ENCODE data around the gene LRRC43. TPM values are rescaled to one million over a fixed set of nuclear protein-coding genes. Genes with fewer than 3 reads are reported as not detected.

Gene LRRC43
- polyA plus RNA-seq, 2 of the 4 experiments (the other 2 are of a cell fraction): 0.09 to 0.14 TPM

DNA sequence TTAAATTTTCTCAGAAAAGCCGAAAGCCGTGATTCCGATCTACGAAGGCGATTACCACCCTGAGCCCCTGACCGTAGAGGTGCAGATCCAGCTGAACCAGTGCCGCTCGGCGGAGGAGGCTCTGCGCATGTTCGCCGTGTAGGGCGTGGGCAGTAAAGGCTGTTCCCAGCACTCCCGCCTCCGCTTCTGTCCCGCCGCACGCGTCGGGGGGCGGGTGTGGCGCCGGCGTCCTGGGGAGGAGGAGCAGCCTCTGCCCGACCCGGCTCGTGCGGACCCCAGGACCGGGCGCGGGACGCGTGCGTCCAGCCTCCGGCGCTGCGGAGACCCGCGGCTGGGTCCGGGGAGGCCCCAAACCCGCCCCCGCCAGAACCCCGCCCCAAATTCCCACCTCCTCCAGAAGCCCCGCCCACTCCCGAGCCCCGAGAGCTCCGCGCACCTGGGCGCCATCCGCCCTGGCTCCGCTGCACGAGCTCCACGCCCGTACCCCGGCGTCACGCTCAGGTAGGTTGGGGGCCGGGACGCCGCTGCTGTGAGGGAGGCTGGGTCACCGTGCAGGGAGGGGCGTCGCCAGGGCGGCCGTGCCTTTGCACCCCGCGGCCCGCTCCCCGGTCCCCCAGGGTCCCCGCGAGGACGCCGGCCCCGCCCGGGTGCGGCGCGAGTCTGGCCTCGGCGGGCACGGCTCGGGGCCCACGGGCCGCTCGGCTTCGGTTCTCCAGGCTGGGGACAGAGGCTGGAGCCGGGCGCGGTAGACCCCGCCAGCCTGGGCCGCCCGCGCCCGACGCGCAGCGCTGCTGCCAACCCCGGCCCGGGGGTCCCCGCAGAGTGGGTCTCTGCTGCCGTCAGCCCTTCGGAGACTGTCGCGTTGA is 20.6 kb downstream of the LRRC43 start, which contains the start of gene B3GNT4:
TSS of gene B3GNT4 (plus strand) at position 409 of the 866 bp plus-strand sequence. CDS start 910 bp downstream, outside the sequence.
- POLR2A ChIA-PET: interaction anchor here (0.7 to 1.3 kb wide), 2 partner anchors 8 to 71 kb away, joined by 4 to 6 read pairs; no protein-coding TSS in a partner anchor
- Histone ChIP-seq H3K9me3 (no peaks in the 10 kb centered on the region), H3K27ac (peak within 1 kb of the TSS; percentile 76 to 93), H3K4me2 (peak within 1 kb of the TSS; percentile 99), H3K4me1 (no peaks in the 10 kb centered on the region), H3K4me3 (peak within 1 kb of the TSS; percentile 59)
- 3% methylated on average over 44 of the region's 104 CpGs for WGBS (ENCODE audit: missing lambda C conversion rate)
- FAIRE-seq: no peak
- CTCF ChIA-PET: interaction anchor here (1.0 to 1.3 kb wide), 4 partner anchors 24 to 149 kb away, joined by 3 to 7 read pairs (median 4); no protein-coding TSS in a partner anchor
- peak; percentile 71 to 79 for DNase-seq (ENCODE audit: low read depth in 1 of 2, low spot score in 1 of 2)
- peak; percentile 67 to 85 for ATAC-seq
- TF ChIP-seq SMC3 (IDR thresholded peaks at IDR 0.05) (no peak), HOXB5 (CRISPR knock-in tag; IDR thresholded peaks at IDR 0.05) (0 out of 2 replicates have a peak, but pooled peaks have one; percentile 18), KDM1A (IDR thresholded peaks at IDR 0.05; ENCODE audit: low read depth) (no peak), GATA3 (IDR thresholded peaks at IDR 0.05; ENCODE audit: borderline replicate concordance) (no peak), ZSCAN20 (CRISPR knock-in tag; IDR thresholded peaks at IDR 0.05) (no peak), ZFP36 (IDR thresholded peaks at IDR 0.05; ENCODE audit: borderline replicate concordance, partially characterized antibody) (no peak), TP53 (CRISPR knock-in tag; IDR thresholded peaks at IDR 0.05) (no peak), FOXS1 (CRISPR knock-in tag; IDR thresholded peaks at IDR 0.05) (no peak), POLR2A (IDR thresholded peaks at IDR 0.05; ENCODE audit: low read length) (peak; percentile 59), HEYL (CRISPR knock-in tag; IDR thresholded peaks at IDR 0.05) (no peak), BHLHE40 (IDR thresholded peaks at IDR 0.05; ENCODE audit: low read depth, low read length) (no peak), ZC3H11A (IDR thresholded peaks at IDR 0.05) (no peak), CBX2 (IDR thresholded peaks at IDR 0.05; ENCODE audit: borderline replicate concordance, low read depth) (no peak), MYC (IDR thresholded peaks at IDR 0.05; ENCODE audit: borderline replicate concordance, low read length) (no peak), JUN (IDR thresholded peaks at IDR 0.05) (peak in 1 of 2 experiments; percentile 68; a peak in 1 of 5 replicates), EHF (CRISPR knock-in tag; IDR thresholded peaks at IDR 0.05) (no peak), RAD21 (conservative IDR thresholded peaks at IDR 0.05 in 1 of 2, IDR thresholded peaks at IDR 0.05 in 1 of 2) (no peak), CEBPB (IDR thresholded peaks at IDR 0.05) (no peak)
- TF ChIP-seq, protein P1, sequence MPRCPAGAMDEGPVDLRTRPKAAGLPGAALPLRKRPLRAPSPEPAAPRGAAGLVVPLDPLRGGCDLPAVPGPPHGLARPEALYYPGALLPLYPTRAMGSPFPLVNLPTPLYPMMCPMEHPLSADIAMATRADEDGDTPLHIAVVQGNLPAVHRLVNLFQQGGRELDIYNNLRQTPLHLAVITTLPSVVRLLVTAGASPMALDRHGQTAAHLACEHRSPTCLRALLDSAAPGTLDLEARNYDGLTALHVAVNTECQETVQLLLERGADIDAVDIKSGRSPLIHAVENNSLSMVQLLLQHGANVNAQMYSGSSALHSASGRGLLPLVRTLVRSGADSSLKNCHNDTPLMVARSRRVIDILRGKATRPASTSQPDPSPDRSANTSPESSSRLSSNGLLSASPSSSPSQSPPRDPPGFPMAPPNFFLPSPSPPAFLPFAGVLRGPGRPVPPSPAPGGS (IDR thresholded peaks at IDR 0.05): no peak
- TF ChIP-seq, protein P2, sequence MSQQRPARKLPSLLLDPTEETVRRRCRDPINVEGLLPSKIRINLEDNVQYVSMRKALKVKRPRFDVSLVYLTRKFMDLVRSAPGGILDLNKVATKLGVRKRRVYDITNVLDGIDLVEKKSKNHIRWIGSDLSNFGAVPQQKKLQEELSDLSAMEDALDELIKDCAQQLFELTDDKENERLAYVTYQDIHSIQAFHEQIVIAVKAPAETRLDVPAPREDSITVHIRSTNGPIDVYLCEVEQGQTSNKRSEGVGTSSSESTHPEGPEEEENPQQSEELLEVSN (IDR thresholded peaks at IDR 0.05; ENCODE audit: borderline replicate concordance, low read depth): peak; percentile 95
- TF ChIP-seq, protein P3, sequence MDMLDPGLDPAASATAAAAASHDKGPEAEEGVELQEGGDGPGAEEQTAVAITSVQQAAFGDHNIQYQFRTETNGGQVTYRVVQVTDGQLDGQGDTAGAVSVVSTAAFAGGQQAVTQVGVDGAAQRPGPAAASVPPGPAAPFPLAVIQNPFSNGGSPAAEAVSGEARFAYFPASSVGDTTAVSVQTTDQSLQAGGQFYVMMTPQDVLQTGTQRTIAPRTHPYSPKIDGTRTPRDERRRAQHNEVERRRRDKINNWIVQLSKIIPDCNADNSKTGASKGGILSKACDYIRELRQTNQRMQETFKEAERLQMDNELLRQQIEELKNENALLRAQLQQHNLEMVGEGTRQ (IDR thresholded peaks at IDR 0.05): no peak
- TF ChIP-seq, protein P4, sequence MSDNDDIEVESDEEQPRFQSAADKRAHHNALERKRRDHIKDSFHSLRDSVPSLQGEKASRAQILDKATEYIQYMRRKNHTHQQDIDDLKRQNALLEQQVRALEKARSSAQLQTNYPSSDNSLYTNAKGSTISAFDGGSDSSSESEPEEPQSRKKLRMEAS (IDR thresholded peaks at IDR 0.05): peak; percentile 86
